ENCODE results near the gene BZW2.

BZW2 gene

GRCh38 chr7:16691241-16691640, 45.3 kb downstream of the BZW2 start:
- Histone ChIP-seq H3K4me3 (no peak overlapping the region), H3K4me2 (peak overlapping the region in 2 of 11 experiments; percentile 13 to 20; a peak in 2 of 22 replicates), H3K9me3 (replicated peaks in 1 of 11) (no peaks in the 10 kb centered on the region), H4K20me1 (peaks cover 0 to 30% (median 0%) of the 10 kb centered on the region in 11 experiments; a peak in 9 of 22 replicates), H3K27ac (no peak overlapping the region), H3K4me1 (peaks cover 0 to 13% (median 0%) of the 10 kb centered on the region in 10 experiments; a peak in 4 of 20 replicates), H3K9ac (no peak overlapping the region), H3K36me3 (peaks cover 82 to 100% (median 98%) of the 10 kb centered on the region in 11 experiments), H3K27me3 (no peaks in the 10 kb centered on the region)
- TF ChIP-seq Cebpa-rat (IDR thresholded peaks at IDR 0.05) = no peak

GRCh38 chr7:16693601-16694318, 47.8 kb downstream of the BZW2 start:
- Histone ChIP-seq H3K9ac (no peak overlapping the region), H3K4me3 (no peak overlapping the region), H3K4me2 (no peak overlapping the region), H4K20me1 (peaks cover 0 to 30% (median 0%) of the 10 kb centered on the region in 11 experiments; a peak in 5 of 22 replicates), H3K36me3 (peaks cover 84 to 100% (median 99%) of the 10 kb centered on the region in 11 experiments), H3K9me3 (replicated peaks in 1 of 11) (no peaks in the 10 kb centered on the region), H3K27me3 (no peaks in the 10 kb centered on the region), H3K27ac (no peak overlapping the region), H3K4me1 (peaks cover 0 to 13% (median 0%) of the 10 kb centered on the region in 10 experiments; a peak in 4 of 20 replicates)
- TF ChIP-seq Cebpa-rat (IDR thresholded peaks at IDR 0.05) = no peak

GRCh38 chr7:16694806-16695205, 48.8 kb downstream of the BZW2 start:
- Histone ChIP-seq H3K4me3 (no peak overlapping the region), H3K9ac (no peak overlapping the region), H3K27ac (no peak overlapping the region), H3K4me2 (no peak overlapping the region), H3K9me3 (replicated peaks in 1 of 11) (no peaks in the 10 kb centered on the region), H3K36me3 (peaks cover 84 to 100% (median 99%) of the 10 kb centered on the region in 11 experiments), H4K20me1 (peaks cover 0 to 30% (median 0%) of the 10 kb centered on the region in 11 experiments; a peak in 5 of 22 replicates), H3K27me3 (no peaks in the 10 kb centered on the region), H3K4me1 (peaks cover 0 to 13% (median 0%) of the 10 kb centered on the region in 10 experiments; a peak in 4 of 20 replicates)
- no peak for TF ChIP-seq Cebpa-rat (IDR thresholded peaks at IDR 0.05)

GRCh38 chr7:16695621-16696237, 49.7 kb downstream of the BZW2 start:
- no peak overlapping the region for H3K4me3 ChIP-seq
- no peak for TF ChIP-seq Cebpa-rat (IDR thresholded peaks at IDR 0.05)
- H3K4me2 ChIP-seq = no peak overlapping the region
- H3K27me3 ChIP-seq = no peaks in the 10 kb centered on the region
- H3K27ac ChIP-seq = no peak overlapping the region
- no peaks in the 10 kb centered on the region for H3K9me3 ChIP-seq (replicated peaks in 1 of 11)
- peaks cover 0 to 25% (median 0%) of the 10 kb centered on the region in 11 experiments; a peak in 5 of 22 replicates for H4K20me1 ChIP-seq
- H3K9ac ChIP-seq = no peak overlapping the region
- peaks cover 84 to 100% (median 99%) of the 10 kb centered on the region in 11 experiments for H3K36me3 ChIP-seq
- peaks cover 0 to 13% (median 0%) of the 10 kb centered on the region in 10 experiments; a peak in 4 of 20 replicates for H3K4me1 ChIP-seq

GRCh38 chr7:16697507-16698199, 51.7 kb downstream of the BZW2 start:
- Histone ChIP-seq H3K27me3 (no peaks in the 10 kb centered on the region), H3K4me3 (no peak overlapping the region), H3K9ac (no peak overlapping the region), H3K4me1 (no peaks in the 10 kb centered on the region), H3K27ac (no peak overlapping the region), H3K4me2 (no peak overlapping the region), H3K9me3 (replicated peaks in 1 of 11) (no peaks in the 10 kb centered on the region), H4K20me1 (peaks cover 0 to 19% (median 0%) of the 10 kb centered on the region in 11 experiments; a peak in 4 of 22 replicates), H3K36me3 (peaks cover 95 to 100% (median 100%) of the 10 kb centered on the region in 11 experiments)
- TF ChIP-seq Cebpa-rat (IDR thresholded peaks at IDR 0.05) = no peak

- Histone ChIP-seq H3K27me3 (no peaks in the 10 kb centered on the region), H3K27ac (no peak overlapping the region), H3K4me2 (no peak overlapping the region), H3K36me3 (peaks cover 94 to 100% (median 99%) of the 10 kb centered on the region in 11 experiments), H3K9me3 (replicated peaks in 1 of 11) (no peaks in the 10 kb centered on the region), H3K9ac (no peak overlapping the region), H3K4me1 (no peaks in the 10 kb centered on the region), H4K20me1 (peaks cover 0 to 18% (median 0%) of the 10 kb centered on the region in 11 experiments; a peak in 4 of 22 replicates), H3K4me3 (no peak overlapping the region)
- TF ChIP-seq Cebpa-rat (IDR thresholded peaks at IDR 0.05) = no peak
These were observed 52.4 kb downstream of the BZW2 start for GRCh38 chr7:16698200-16698905.

GRCh38 chr7:16702441-16702840, 56.5 kb downstream of the BZW2 start:
- no peak for TF ChIP-seq Cebpa-rat (IDR thresholded peaks at IDR 0.05)
- peaks cover 91 to 100% (median 98%) of the 10 kb centered on the region in 11 experiments for H3K36me3 ChIP-seq
- H3K4me2 ChIP-seq = no peak overlapping the region
- no peaks in the 10 kb centered on the region for H4K20me1 ChIP-seq
- H3K4me1 ChIP-seq = no peaks in the 10 kb centered on the region
- no peaks in the 10 kb centered on the region for H3K27me3 ChIP-seq
- H3K27ac ChIP-seq = no peak overlapping the region
- H3K9me3 ChIP-seq (replicated peaks in 1 of 11) = peaks cover 0 to 9% (median 1%) of the 10 kb centered on the region in 11 experiments; a peak in 4 of 22 replicates
- H3K4me3 ChIP-seq = no peak overlapping the region
- no peak overlapping the region for H3K9ac ChIP-seq

GRCh38 chr7:16708511-16708910, 62.5 kb downstream of the BZW2 start:
- H3K4me2 ChIP-seq = no peak overlapping the region
- H3K27ac ChIP-seq = no peak overlapping the region
- H3K9me3 ChIP-seq (replicated peaks in 1 of 11) = peaks cover 0 to 20% (median 6%) of the 10 kb centered on the region in 11 experiments; a peak in 6 of 22 replicates
- TF ChIP-seq Cebpa-rat (IDR thresholded peaks at IDR 0.05) = no peak
- no peaks in the 10 kb centered on the region for H4K20me1 ChIP-seq
- no peak overlapping the region for H3K4me3 ChIP-seq
- peaks cover 48 to 82% (median 74%) of the 10 kb centered on the region in 11 experiments for H3K36me3 ChIP-seq
- no peaks in the 10 kb centered on the region for H3K27me3 ChIP-seq
- H3K4me1 ChIP-seq = peaks cover 0 to 9% (median 0%) of the 10 kb centered on the region in 10 experiments; a peak in 2 of 20 replicates
- H3K9ac ChIP-seq = no peak overlapping the region
